Measurements from ENCODE around the gene LRMDA. TPM values are rescaled to one million over a fixed set of nuclear protein-coding genes. Genes with fewer than 3 reads are reported as not detected.

Gene LRMDA
- total and polyA plus RNA-seq, 2 of the 4 experiments (the other 2 are of a cell fraction), result 0.07 TPM; not detected in 1

GRCh38 chr10:76342996-76343395 is 911.6 kb downstream of the LRMDA start:
- Histone ChIP-seq H3K18ac (ENCODE audit: low read depth, low read length) (no peak overlapping the region), H2BK15ac (ENCODE audit: low read depth, low read length) (no peak overlapping the region), H2BK120ac (ENCODE audit: low read depth, low read length) (no peak overlapping the region), H3K4me3 (ENCODE audit: insufficient read depth, low read depth, low read length) (no peak overlapping the region), H3K9me3 (ENCODE audit: control insufficient read depth, insufficient read depth, low read length) (no peaks in the 10 kb centered on the region), H4K8ac (ENCODE audit: low read depth in 2 of 2, low read length in 2 of 2) (no peak overlapping the region), H2AFZ (replicated peaks; ENCODE audit: low read length, poor library complexity) (no peak overlapping the region), H3K27me3 (ENCODE audit: control insufficient read depth, insufficient read depth, low read length) (no peaks in the 10 kb centered on the region), H3K4me2 (ENCODE audit: low read depth, low read length) (no peak overlapping the region), H3K56ac (ENCODE audit: extremely low read depth, insufficient read depth, low read length) (no peak overlapping the region), H4K5ac (ENCODE audit: low read depth, low read length) (no peak overlapping the region), H3K9ac (ENCODE audit: low read depth, low read length) (no peak overlapping the region), H3K14ac (replicated peaks; ENCODE audit: low read depth, low read length) (no peak overlapping the region), H3K4ac (ENCODE audit: low read depth, low read length) (no peak overlapping the region), H2BK5ac (ENCODE audit: low read depth, low read length, poor library complexity, severe bottlenecking) (no peak overlapping the region), H3K79me1 (ENCODE audit: low read depth in 1 of 2, low read length in 2 of 2) (no peaks in the 10 kb centered on the region), H4K91ac (ENCODE audit: insufficient read depth, low read depth, low read length) (no peak overlapping the region), H3K9me1 (ENCODE audit: insufficient read depth, low read length) (peaks cover 2% of the 10 kb centered on the region; the same call in 1 of the 2 replicates), H2AK5ac (ENCODE audit: low read depth, low read length) (no peak overlapping the region), H3K4me1 (ENCODE audit: control insufficient read depth, insufficient read depth, low read length) (peaks cover 4% of the 10 kb centered on the region), H3K23ac (ENCODE audit: low read depth, low read length) (no peak overlapping the region), H3K27ac (ENCODE audit: insufficient read depth, low read length) (no peak overlapping the region), H3K36me3 (ENCODE audit: control insufficient read depth, insufficient read depth, low read length) (no peaks in the 10 kb centered on the region), H2AK9ac (replicated peaks; ENCODE audit: low read depth, low read length, poor library complexity) (no peak overlapping the region), H4K20me1 (ENCODE audit: insufficient read depth, low read length) (no peaks in the 10 kb centered on the region; the same call in 1 of the 2 replicates), H2BK20ac (ENCODE audit: low read depth, low read length) (no peak overlapping the region)
- dilution Hi-C loops (cut with HindIII; ENCODE audit: low sequenced_read_pairs, unreplicated experiment), result no loop called here
- no peak for ATAC-seq (ENCODE audit: low read depth)
- in situ Hi-C loops (cut with MboI; ENCODE audit: low sequenced_read_pairs), result no loop called here
- TF ChIP-seq, protein P1, sequence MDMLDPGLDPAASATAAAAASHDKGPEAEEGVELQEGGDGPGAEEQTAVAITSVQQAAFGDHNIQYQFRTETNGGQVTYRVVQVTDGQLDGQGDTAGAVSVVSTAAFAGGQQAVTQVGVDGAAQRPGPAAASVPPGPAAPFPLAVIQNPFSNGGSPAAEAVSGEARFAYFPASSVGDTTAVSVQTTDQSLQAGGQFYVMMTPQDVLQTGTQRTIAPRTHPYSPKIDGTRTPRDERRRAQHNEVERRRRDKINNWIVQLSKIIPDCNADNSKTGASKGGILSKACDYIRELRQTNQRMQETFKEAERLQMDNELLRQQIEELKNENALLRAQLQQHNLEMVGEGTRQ (IDR thresholded peaks at IDR 0.05; ENCODE audit: low read depth, low read length), result no peak
- TF ChIP-seq RFX5 (IDR thresholded peaks at IDR 0.05; ENCODE audit: low read depth, low read length), result no peak
- TF ChIP-seq ELK1 (IDR thresholded peaks at IDR 0.05; ENCODE audit: borderline replicate concordance, low read depth, low read length), result no peak
- no peak for TF ChIP-seq CEBPB (IDR thresholded peaks at IDR 0.05; ENCODE audit: low read depth, low read length)
- TF ChIP-seq FOS (IDR thresholded peaks at IDR 0.05; ENCODE audit: low read depth, low read length), result no peak
- TF ChIP-seq RAD21 (IDR thresholded peaks at IDR 0.05; ENCODE audit: low read length), result no peak
- CTCF ChIA-PET, result no interaction called here
- no TSS peak for BruUV-seq (replicated peaks)
- DNase-seq, result no peak
- POLR2A ChIA-PET (ENCODE audit: unreplicated experiment), result no interaction called here
- intact Hi-C loops (cut with micrococcal nuclease), result no loop called here

All from IMR-90 (cell line).